Osteoblast (primary cell): Measurements from ENCODE around the gene OR2D3. TPM values are rescaled to one million over a fixed set of nuclear protein-coding genes. Genes with fewer than 3 reads are reported as not detected.

Experiments
- DNase-seq: peaks from one replicate; pipeline ENCODE4 v3.0.0; 2011; ENCODE audit warnings: low spot score, mixed read lengths; ENCODE audit not compliant: insufficient read length; ENCODE audit errors: missing footprints
- H2AFZ ChIP-seq: 2 replicates; pipeline ENCODE4 v1.6.0; 2011; ENCODE audit warnings: mild to moderate bottlenecking, low read length
- H3K27ac ChIP-seq: 2 replicates; pipeline ENCODE4 v1.5.1; 2011; ENCODE audit warnings: mild to moderate bottlenecking, low read depth, low read length, moderate library complexity
- H3K27me3 ChIP-seq: 2 replicates; pipeline ENCODE4 v1.6.0; 2012; ENCODE audit warnings: mild to moderate bottlenecking, control low read depth, inconsistent platforms, low read length, moderate library complexity; ENCODE audit not compliant: insufficient read depth
- H3K36me3 ChIP-seq: 2 replicates; pipeline ENCODE4 v1.5.1; 2011; ENCODE audit warnings: mild to moderate bottlenecking, low read length, control low read depth, moderate library complexity; ENCODE audit not compliant: insufficient read depth
- H3K4me1 ChIP-seq: 2 replicates; pipeline ENCODE4 v1.5.1; 2011; ENCODE audit warnings: mild to moderate bottlenecking, low read length, control low read depth, moderate library complexity; ENCODE audit not compliant: insufficient read depth
- H3K4me2 ChIP-seq: 2 replicates; pipeline ENCODE4 v1.6.0; 2011; ENCODE audit warnings: mild to moderate bottlenecking, low read length; ENCODE audit not compliant: insufficient read depth
- H3K4me3 ChIP-seq: fragments of 200-600 bp; sonication (generic); 3 replicates; pipeline ENCODE4 v1.5.1; 2012; ENCODE audit warnings: mild to moderate bottlenecking, low read length, inconsistent platforms; ENCODE audit not compliant: insufficient read depth
- H3K79me2 ChIP-seq: 2 replicates; pipeline ENCODE4 v1.6.0; 2012; ENCODE audit warnings: mild to moderate bottlenecking, low read length, control low read depth, inconsistent platforms; ENCODE audit not compliant: insufficient read depth
- H3K9me3 ChIP-seq: 2 replicates; pipeline ENCODE4 v1.5.1; 2011; ENCODE audit warnings: low read depth, low read length, control low read depth
- H4K20me1 ChIP-seq: 2 replicates; pipeline ENCODE4 v1.6.0; 2012; ENCODE audit warnings: mild to moderate bottlenecking, low read length, control low read depth; ENCODE audit not compliant: insufficient read depth
- total RNA-seq: library from RNA; depleted of rRNA; stranded (reverse); fragments of >200 nt; gene quantifications from 2 replicates; pipeline ENCODE4 v1.2.3, GENCODE V29; 2012
- TF ChIP-seq, protein P1 (sequence below): IDR thresholded peaks from 2 replicates; pipeline ENCODE4 v1.5.1; 2011; ENCODE audit warnings: mild to moderate bottlenecking, low read depth, low read length, moderate library complexity; ENCODE audit errors: extremely low read depth

The OR2D3 gene, protein sequence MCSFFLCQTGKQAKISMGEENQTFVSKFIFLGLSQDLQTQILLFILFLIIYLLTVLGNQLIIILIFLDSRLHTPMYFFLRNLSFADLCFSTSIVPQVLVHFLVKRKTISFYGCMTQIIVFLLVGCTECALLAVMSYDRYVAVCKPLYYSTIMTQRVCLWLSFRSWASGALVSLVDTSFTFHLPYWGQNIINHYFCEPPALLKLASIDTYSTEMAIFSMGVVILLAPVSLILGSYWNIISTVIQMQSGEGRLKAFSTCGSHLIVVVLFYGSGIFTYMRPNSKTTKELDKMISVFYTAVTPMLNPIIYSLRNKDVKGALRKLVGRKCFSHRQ
- total RNA-seq: not detected in 2 replicates

DNA sequence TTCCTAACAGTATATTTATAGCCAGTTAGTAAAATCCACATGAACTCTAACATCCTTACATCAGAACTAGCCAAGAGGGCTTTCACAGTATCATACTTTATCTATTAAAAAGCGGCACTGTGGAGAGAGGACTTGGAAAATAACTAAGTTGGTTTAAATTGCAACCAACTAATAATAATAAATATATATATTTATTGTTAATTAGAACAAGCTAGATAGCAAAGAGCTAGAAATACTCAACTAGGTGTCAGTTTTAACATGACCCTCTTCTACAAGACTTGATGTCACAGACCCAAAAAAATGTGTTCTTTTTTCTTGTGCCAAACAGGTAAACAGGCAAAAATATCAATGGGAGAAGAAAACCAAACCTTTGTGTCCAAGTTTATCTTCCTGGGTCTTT is at the start of gene OR2D3:
Gene OR2D3, plus strand, starts transcription at position 301 of the 400 bp plus-strand sequence. Its CDS starts 0 bp downstream, at position 301.
- TF ChIP-seq, protein P1, sequence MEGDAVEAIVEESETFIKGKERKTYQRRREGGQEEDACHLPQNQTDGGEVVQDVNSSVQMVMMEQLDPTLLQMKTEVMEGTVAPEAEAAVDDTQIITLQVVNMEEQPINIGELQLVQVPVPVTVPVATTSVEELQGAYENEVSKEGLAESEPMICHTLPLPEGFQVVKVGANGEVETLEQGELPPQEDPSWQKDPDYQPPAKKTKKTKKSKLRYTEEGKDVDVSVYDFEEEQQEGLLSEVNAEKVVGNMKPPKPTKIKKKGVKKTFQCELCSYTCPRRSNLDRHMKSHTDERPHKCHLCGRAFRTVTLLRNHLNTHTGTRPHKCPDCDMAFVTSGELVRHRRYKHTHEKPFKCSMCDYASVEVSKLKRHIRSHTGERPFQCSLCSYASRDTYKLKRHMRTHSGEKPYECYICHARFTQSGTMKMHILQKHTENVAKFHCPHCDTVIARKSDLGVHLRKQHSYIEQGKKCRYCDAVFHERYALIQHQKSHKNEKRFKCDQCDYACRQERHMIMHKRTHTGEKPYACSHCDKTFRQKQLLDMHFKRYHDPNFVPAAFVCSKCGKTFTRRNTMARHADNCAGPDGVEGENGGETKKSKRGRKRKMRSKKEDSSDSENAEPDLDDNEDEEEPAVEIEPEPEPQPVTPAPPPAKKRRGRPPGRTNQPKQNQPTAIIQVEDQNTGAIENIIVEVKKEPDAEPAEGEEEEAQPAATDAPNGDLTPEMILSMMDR: no peak
- no peak for DNase-seq
- Histone ChIP-seq H3K36me3 (no peaks in the 10 kb centered on the region), H3K27me3 (no peaks in the 10 kb centered on the region), H3K79me2 (no peaks in the 10 kb centered on the region), H4K20me1 (no peaks in the 10 kb centered on the region), H3K4me2 (no peak within 1 kb of the TSS), H3K27ac (no peak within 1 kb of the TSS), H3K4me1 (peaks cover 4% of the 10 kb centered on the region), H3K4me3 (no peak within 1 kb of the TSS), H3K9me3 (no peaks in the 10 kb centered on the region), H2AFZ (no peak within 1 kb of the TSS)

- no peaks in the 10 kb centered on the region for H4K20me1 ChIP-seq
- H3K27me3 ChIP-seq: no peaks in the 10 kb centered on the region
- no peaks in the 10 kb centered on the region for H3K4me1 ChIP-seq
- H3K4me3 ChIP-seq: no peak overlapping the region
- H3K36me3 ChIP-seq: no peaks in the 10 kb centered on the region
- H3K27ac ChIP-seq: no peak overlapping the region
- no peaks in the 10 kb centered on the region for H3K9me3 ChIP-seq
- H2AFZ ChIP-seq: no peak overlapping the region
- no peaks in the 10 kb centered on the region for H3K79me2 ChIP-seq
- DNase-seq: no peak
- TF ChIP-seq, protein P1: no peak
- no peak overlapping the region for H3K4me2 ChIP-seq
These were observed 49.5 kb upstream of the OR2D3 start for GRCh38 chr11:6871278-6871677.

DNA sequence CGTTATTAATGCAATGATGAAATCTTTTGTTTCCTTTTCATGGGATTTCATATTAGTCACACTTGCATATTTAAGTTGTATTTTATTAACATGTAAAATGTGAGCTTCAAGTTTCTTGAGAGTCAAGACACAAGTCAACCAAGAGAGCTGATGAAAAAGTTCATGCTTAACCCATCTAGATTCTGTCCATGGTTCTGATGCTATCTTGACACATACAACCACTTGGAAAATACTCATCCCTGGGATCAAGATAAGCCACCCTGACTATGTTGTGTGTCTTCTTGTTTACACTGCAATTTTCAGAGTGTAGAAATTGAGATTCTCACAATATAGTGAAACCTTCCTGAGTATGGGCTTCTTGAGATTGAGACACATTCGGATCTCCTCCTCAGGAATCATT is 45.0 kb upstream of the OR2D3 start:
- Histone ChIP-seq H4K20me1 (no peaks in the 10 kb centered on the region), H3K27ac (no peak overlapping the region), H3K79me2 (no peaks in the 10 kb centered on the region), H3K4me1 (no peaks in the 10 kb centered on the region), H3K27me3 (no peaks in the 10 kb centered on the region), H3K4me3 (no peak overlapping the region), H2AFZ (no peak overlapping the region), H3K36me3 (no peaks in the 10 kb centered on the region), H3K9me3 (no peaks in the 10 kb centered on the region), H3K4me2 (no peak overlapping the region)
- TF ChIP-seq, protein P1: no peak
- DNase-seq: no peak

DNA sequence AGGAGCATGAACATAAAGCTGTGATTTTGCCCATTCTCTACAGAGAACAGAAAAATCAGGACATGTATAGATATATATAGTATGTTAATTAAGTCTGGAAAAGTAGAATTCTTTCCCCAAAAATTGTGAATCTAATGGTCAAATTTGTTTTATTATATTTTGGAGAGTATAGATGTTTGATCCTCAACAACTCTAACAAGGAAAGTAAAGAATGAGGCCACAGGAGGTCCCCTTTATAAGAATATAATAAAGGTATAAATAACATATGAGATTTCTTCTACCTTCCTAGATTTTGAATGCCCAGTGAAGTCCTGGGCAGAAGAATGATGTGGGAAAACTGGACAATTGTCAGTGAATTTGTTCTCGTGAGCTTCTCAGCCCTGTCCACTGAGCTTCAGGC is 44.5 kb upstream of the OR2D3 start, which contains the start of gene OR10A4:
Gene OR10A4, plus strand, starts transcription at position 301 of the 400 bp plus-strand sequence. Its CDS starts 23 bp downstream, at position 324.
- no peak within 1 kb of the TSS for H3K4me2 ChIP-seq
- no peaks in the 10 kb centered on the region for H3K36me3 ChIP-seq
- no peaks in the 10 kb centered on the region for H3K79me2 ChIP-seq
- DNase-seq: no peak
- no peaks in the 10 kb centered on the region for H4K20me1 ChIP-seq
- no peaks in the 10 kb centered on the region for H3K9me3 ChIP-seq
- H3K4me3 ChIP-seq: no peak within 1 kb of the TSS
- H3K27me3 ChIP-seq: no peaks in the 10 kb centered on the region
- TF ChIP-seq, protein P1: no peak
- no peaks in the 10 kb centered on the region for H3K4me1 ChIP-seq
- H3K27ac ChIP-seq: no peak within 1 kb of the TSS
- no peak within 1 kb of the TSS for H2AFZ ChIP-seq
